ENCODE results near the gene RBM12. TPM values are rescaled to one million over a fixed set of nuclear protein-coding genes. Genes with fewer than 3 reads are reported as not detected.

Gene RBM12
- total and polyA plus RNA-seq, 2 of the 8 experiments (the other 6 are each of a cell fraction or from before 2014, with no cell fraction given) = 187 to 214 TPM

DNA sequence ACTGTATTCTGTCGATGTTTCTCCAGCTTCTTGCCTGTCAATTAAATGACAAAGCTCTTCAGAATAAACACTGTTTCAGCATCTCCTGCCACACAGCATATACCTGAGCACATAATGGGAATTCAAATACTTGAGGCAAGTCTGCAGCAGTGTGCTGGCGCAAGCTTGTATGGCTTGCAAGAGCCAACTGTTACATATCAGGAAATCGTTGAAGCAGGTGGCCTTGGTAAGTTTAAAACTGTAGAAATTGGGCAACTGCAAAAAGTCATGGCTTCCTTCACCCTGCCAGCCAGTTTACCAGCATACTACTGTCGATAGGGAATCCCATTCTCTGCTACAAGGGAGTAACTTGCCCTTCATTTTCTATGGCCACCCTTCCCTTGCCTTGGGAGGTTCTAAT, 23.0 kb downstream of the RBM12 start (continued):
- TF ChIP-seq, protein P1, sequence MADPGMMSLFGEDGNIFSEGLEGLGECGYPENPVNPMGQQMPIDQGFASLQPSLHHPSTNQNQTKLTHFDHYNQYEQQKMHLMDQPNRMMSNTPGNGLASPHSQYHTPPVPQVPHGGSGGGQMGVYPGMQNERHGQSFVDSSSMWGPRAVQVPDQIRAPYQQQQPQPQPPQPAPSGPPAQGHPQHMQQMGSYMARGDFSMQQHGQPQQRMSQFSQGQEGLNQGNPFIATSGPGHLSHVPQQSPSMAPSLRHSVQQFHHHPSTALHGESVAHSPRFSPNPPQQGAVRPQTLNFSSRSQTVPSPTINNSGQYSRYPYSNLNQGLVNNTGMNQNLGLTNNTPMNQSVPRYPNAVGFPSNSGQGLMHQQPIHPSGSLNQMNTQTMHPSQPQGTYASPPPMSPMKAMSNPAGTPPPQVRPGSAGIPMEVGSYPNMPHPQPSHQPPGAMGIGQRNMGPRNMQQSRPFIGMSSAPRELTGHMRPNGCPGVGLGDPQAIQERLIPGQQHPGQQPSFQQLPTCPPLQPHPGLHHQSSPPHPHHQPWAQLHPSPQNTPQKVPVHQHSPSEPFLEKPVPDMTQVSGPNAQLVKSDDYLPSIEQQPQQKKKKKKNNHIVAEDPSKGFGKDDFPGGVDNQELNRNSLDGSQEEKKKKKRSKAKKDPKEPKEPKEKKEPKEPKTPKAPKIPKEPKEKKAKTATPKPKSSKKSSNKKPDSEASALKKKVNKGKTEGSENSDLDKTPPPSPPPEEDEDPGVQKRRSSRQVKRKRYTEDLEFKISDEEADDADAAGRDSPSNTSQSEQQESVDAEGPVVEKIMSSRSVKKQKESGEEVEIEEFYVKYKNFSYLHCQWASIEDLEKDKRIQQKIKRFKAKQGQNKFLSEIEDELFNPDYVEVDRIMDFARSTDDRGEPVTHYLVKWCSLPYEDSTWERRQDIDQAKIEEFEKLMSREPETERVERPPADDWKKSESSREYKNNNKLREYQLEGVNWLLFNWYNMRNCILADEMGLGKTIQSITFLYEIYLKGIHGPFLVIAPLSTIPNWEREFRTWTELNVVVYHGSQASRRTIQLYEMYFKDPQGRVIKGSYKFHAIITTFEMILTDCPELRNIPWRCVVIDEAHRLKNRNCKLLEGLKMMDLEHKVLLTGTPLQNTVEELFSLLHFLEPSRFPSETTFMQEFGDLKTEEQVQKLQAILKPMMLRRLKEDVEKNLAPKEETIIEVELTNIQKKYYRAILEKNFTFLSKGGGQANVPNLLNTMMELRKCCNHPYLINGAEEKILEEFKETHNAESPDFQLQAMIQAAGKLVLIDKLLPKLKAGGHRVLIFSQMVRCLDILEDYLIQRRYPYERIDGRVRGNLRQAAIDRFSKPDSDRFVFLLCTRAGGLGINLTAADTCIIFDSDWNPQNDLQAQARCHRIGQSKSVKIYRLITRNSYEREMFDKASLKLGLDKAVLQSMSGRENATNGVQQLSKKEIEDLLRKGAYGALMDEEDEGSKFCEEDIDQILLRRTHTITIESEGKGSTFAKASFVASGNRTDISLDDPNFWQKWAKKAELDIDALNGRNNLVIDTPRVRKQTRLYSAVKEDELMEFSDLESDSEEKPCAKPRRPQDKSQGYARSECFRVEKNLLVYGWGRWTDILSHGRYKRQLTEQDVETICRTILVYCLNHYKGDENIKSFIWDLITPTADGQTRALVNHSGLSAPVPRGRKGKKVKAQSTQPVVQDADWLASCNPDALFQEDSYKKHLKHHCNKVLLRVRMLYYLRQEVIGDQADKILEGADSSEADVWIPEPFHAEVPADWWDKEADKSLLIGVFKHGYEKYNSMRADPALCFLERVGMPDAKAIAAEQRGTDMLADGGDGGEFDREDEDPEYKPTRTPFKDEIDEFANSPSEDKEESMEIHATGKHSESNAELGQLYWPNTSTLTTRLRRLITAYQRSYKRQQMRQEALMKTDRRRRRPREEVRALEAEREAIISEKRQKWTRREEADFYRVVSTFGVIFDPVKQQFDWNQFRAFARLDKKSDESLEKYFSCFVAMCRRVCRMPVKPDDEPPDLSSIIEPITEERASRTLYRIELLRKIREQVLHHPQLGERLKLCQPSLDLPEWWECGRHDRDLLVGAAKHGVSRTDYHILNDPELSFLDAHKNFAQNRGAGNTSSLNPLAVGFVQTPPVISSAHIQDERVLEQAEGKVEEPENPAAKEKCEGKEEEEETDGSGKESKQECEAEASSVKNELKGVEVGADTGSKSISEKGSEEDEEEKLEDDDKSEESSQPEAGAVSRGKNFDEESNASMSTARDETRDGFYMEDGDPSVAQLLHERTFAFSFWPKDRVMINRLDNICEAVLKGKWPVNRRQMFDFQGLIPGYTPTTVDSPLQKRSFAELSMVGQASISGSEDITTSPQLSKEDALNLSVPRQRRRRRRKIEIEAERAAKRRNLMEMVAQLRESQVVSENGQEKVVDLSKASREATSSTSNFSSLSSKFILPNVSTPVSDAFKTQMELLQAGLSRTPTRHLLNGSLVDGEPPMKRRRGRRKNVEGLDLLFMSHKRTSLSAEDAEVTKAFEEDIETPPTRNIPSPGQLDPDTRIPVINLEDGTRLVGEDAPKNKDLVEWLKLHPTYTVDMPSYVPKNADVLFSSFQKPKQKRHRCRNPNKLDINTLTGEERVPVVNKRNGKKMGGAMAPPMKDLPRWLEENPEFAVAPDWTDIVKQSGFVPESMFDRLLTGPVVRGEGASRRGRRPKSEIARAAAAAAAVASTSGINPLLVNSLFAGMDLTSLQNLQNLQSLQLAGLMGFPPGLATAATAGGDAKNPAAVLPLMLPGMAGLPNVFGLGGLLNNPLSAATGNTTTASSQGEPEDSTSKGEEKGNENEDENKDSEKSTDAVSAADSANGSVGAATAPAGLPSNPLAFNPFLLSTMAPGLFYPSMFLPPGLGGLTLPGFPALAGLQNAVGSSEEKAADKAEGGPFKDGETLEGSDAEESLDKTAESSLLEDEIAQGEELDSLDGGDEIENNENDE (IDR thresholded peaks at IDR 0.05; ENCODE audit: insufficient replicate concordance, low read length) = no peak
- TF ChIP-seq BRCA1 (IDR thresholded peaks at IDR 0.05; ENCODE audit: low read depth, low read length) (no peak), JUN (IDR thresholded peaks at IDR 0.05; ENCODE audit: low read depth, low read length) (no peak), TEAD4 (IDR thresholded peaks at IDR 0.05; ENCODE audit: low read depth, low read length) (no peak), ZNF274 (IDR thresholded peaks at IDR 0.05; ENCODE audit: borderline replicate concordance, extremely low read depth, low read length) (no peak), KDM5A (IDR thresholded peaks at IDR 0.05; ENCODE audit: low read length) (no peak)
